CD8-positive, alpha-beta memory T cell (primary cell): ENCODE results near the gene CPZ. TPM values are rescaled to one million over a fixed set of nuclear protein-coding genes. Genes with fewer than 3 reads are reported as not detected.
A peak's percentile ranks its signal among the peaks of the same experiment; 100 is the strongest.

Experiments
- CTCF ChIA-PET: fragments of 350-600 bp; sonication (Branson Sonifier 250); formaldehyde crosslinking; loops from one replicate; lab custom pipeline; 2021; ENCODE audit warnings: antibody characterized with exemption; lab: Charles Lee
- POLR2A ChIA-PET: fragments of 350-600 bp; sonication (Branson Sonifier 250); formaldehyde crosslinking; loops from one replicate; lab custom pipeline; 2021; ENCODE audit warnings: antibody characterized with exemption; lab: Charles Lee
- DNase-seq, 5 donors: peaks; one replicate each; pipeline versions ENCODE4 v3.0.0 to v3.0.0-alpha.2; 2020 to 2022; ENCODE audit warnings: mixed read lengths in 1 of 5
- H3K27ac ChIP-seq: one replicate; pipeline ENCODE4 v1.7.0; 2013; ENCODE audit warnings: low read depth, mild to moderate bottlenecking, low read length, moderate library complexity
- H3K27me3 ChIP-seq: 2 replicates; pipeline ENCODE4 v1.7.0; 2013; ENCODE audit warnings: low read length, mild to moderate bottlenecking; ENCODE audit not compliant: insufficient read depth, poor library complexity, severe bottlenecking
- H3K36me3 ChIP-seq: 2 replicates; pipeline ENCODE4 v1.7.0; 2013; ENCODE audit warnings: mild to moderate bottlenecking, low read length, moderate library complexity; ENCODE audit not compliant: insufficient read depth
- H3K4me1 ChIP-seq: 2 replicates; pipeline ENCODE4 v1.7.0; 2013; ENCODE audit warnings: mild to moderate bottlenecking, low read length, moderate library complexity; ENCODE audit not compliant: insufficient read depth
- H3K4me3 ChIP-seq: 2 replicates; pipeline ENCODE4 v1.7.0; 2013; ENCODE audit warnings: mild to moderate bottlenecking, low read length
- H3K9me3 ChIP-seq: 2 replicates; pipeline ENCODE4 v1.7.0; 2013; ENCODE audit warnings: mild to moderate bottlenecking, low read length
- H3K27ac Mint-ChIP-seq, 8 donors: one replicate each; pipeline ENCODE4 v1.8.0; 2020 to 2021; ENCODE audit warnings: mixed read lengths in 8 of 8, mild to moderate bottlenecking in 6 of 8, inconsistent platforms in 3 of 8, moderate library complexity in 3 of 8
- H3K27me3 Mint-ChIP-seq, 2 donors: one replicate each; pipeline ENCODE4 v1.8.0; 2020 to 2021; ENCODE audit warnings: mixed read lengths in 2 of 2, mild to moderate bottlenecking in 1 of 2, moderate library complexity in 1 of 2
- H3K36me3 Mint-ChIP-seq, 3 donors: one replicate each; pipeline ENCODE4 v1.8.0; 2020 to 2021; ENCODE audit warnings: mixed read lengths in 3 of 3, inconsistent platforms in 1 of 3, mild to moderate bottlenecking in 1 of 3
- H3K4me1 Mint-ChIP-seq, 3 donors: one replicate each; pipeline ENCODE4 v1.8.0; 2020 to 2021; ENCODE audit warnings: mixed read lengths in 3 of 3, inconsistent platforms in 1 of 3, mild to moderate bottlenecking in 1 of 3
- H3K4me3 Mint-ChIP-seq, 7 donors: one replicate each; pipeline ENCODE4 v1.8.0; 2020 to 2021; ENCODE audit warnings: mixed read lengths in 7 of 7, mild to moderate bottlenecking in 6 of 7, moderate library complexity in 4 of 7, inconsistent platforms in 2 of 7
- H3K9me3 Mint-ChIP-seq, 5 donors: one replicate each; pipeline ENCODE4 v1.8.0; 2020 to 2022; ENCODE audit warnings: mixed read lengths in 5 of 5, mild to moderate bottlenecking in 3 of 5, moderate library complexity in 2 of 5, inconsistent platforms in 1 of 5
- polyA plus RNA-seq: library from polyadenylated mRNA; unstranded; fragments of 300-500 nt; fragmentation: Illumina TruSeq; gene quantifications from one replicate; pipeline ENCODE4 v1.2.3, GENCODE V29; 2021
- total RNA-seq, 2 experiments: library from RNA; stranded (reverse); gene quantifications; one replicate each; pipeline ENCODE4 v1.2.3, GENCODE V29; 2021

CPZ gene
- total and polyA plus RNA-seq, 3 experiments from 2014 or later = not detected

DNA sequence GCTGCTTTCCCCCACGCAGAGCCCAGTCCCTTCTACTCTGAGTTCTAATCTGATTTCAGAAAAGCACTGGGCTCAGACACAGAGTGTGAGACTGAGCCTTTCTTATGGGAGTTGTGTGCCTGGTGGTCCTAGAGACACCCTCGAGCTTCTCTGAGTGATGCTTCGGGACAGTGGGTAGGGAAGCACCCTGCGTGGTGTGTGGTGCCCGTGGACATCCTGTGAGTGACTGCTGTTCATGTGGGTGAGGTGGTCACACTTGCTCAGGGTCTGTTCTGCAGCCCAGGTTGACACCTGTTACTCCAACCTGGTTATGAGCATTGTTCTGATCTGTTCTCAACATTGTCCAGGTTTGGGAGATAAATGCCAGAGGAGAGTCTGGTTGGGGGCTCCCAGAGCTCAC is 6.3 kb upstream of the CPZ start:
- DNase-seq = no peak
- Mint-ChIP-seq H3K27ac (no peak overlapping the region), H3K9me3 (no peaks in the 10 kb centered on the region), H3K4me3 (no peak overlapping the region), H3K27me3 (peaks cover 13 to 16% of the 10 kb centered on the region in 2 donors), H3K36me3 (no peaks in the 10 kb centered on the region), H3K4me1 (no peaks in the 10 kb centered on the region)
- POLR2A ChIA-PET = no interaction called here
- CTCF ChIA-PET = no interaction called here
- no peak overlapping the region for H3K27ac ChIP-seq
- H3K36me3 ChIP-seq = no peaks in the 10 kb centered on the region
- H3K9me3 ChIP-seq = no peaks in the 10 kb centered on the region
- H3K4me1 ChIP-seq = no peaks in the 10 kb centered on the region
- H3K27me3 ChIP-seq = no peaks in the 10 kb centered on the region
- no peak overlapping the region for H3K4me3 ChIP-seq

- Mint-ChIP-seq H3K4me3 (peak overlapping the region in 1 of 7 donors; percentile 44), H3K27me3 (peaks cover 17 to 21% of the 10 kb centered on the region in 2 donors), H3K27ac (peak overlapping the region in 1 of 8 donors; percentile 59), H3K36me3 (no peaks in the 10 kb centered on the region), H3K9me3 (no peaks in the 10 kb centered on the region), H3K4me1 (no peaks in the 10 kb centered on the region)
- H3K4me1 ChIP-seq = no peaks in the 10 kb centered on the region
- H3K36me3 ChIP-seq = no peaks in the 10 kb centered on the region
- H3K9me3 ChIP-seq = no peaks in the 10 kb centered on the region
- POLR2A ChIA-PET = no interaction called here
- no peak overlapping the region for H3K27ac ChIP-seq
- no peak overlapping the region for H3K4me3 ChIP-seq
- CTCF ChIA-PET = no interaction called here
- H3K27me3 ChIP-seq = no peaks in the 10 kb centered on the region
- DNase-seq = no peak
Measured at GRCh38 chr4:8586671-8587468, 5.7 kb upstream of the CPZ start.

DNA sequence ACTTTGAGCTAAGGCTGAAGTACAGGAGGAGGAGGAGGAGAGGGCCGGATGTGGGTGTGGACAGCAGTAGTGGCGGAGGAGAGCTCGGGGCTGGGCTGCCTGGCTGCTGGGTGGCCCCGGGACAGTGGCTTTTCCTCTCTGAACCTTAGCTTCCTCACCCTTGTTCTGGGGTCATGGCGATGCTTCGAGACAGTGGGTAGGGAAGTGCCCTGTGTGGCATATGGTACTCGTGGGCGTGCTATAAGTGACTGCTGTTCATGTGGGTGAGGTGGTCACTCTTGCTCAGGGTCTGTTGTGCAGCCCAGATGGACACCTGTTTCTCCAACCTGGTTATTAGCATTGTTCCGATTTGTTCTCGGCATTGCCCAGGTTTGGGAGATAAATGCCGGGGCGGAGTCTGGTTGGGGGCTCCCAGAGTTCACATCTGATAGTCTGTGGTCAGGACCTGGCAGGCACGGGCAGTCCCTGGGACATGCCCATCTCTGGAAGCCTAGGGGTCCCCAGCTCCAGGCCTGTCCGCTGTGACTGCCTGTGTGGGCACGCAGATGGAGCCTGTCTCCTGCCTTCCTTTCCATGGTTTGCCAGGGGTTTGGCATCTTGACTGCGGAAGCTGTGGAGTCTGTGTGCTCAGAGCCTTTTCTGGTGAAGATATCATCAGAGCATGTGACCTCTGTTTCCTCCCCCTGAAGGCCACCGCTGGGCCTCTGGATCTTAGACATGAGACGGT is 4.9 kb upstream of the CPZ start:
- H3K36me3 Mint-ChIP-seq = no peaks in the 10 kb centered on the region
- POLR2A ChIA-PET = no interaction called here
- DNase-seq = no peak
- H3K9me3 Mint-ChIP-seq = no peaks in the 10 kb centered on the region
- Histone ChIP-seq H3K9me3 (no peaks in the 10 kb centered on the region), H3K27me3 (no peaks in the 10 kb centered on the region), H3K4me1 (no peaks in the 10 kb centered on the region), H3K4me3 (no peak overlapping the region), H3K36me3 (no peaks in the 10 kb centered on the region), H3K27ac (no peak overlapping the region)
- CTCF ChIA-PET = no interaction called here
- H3K4me3 Mint-ChIP-seq = no peak overlapping the region
- no peak overlapping the region for H3K27ac Mint-ChIP-seq
- peaks cover 15 to 21% of the 10 kb centered on the region in 2 donors for H3K27me3 Mint-ChIP-seq
- no peaks in the 10 kb centered on the region for H3K4me1 Mint-ChIP-seq

GRCh38 chr4:8588196-8588470 is 4.4 kb upstream of the CPZ start:
- H3K4me3 Mint-ChIP-seq = no peak overlapping the region
- Histone ChIP-seq H3K4me3 (no peak overlapping the region), H3K4me1 (no peaks in the 10 kb centered on the region), H3K36me3 (no peaks in the 10 kb centered on the region), H3K9me3 (no peaks in the 10 kb centered on the region), H3K27ac (no peak overlapping the region), H3K27me3 (no peaks in the 10 kb centered on the region)
- H3K36me3 Mint-ChIP-seq = no peaks in the 10 kb centered on the region
- POLR2A ChIA-PET = no interaction called here
- no peaks in the 10 kb centered on the region for H3K4me1 Mint-ChIP-seq
- no peak overlapping the region for H3K27ac Mint-ChIP-seq
- H3K27me3 Mint-ChIP-seq = peaks cover 15 to 21% of the 10 kb centered on the region in 2 donors
- CTCF ChIA-PET = no interaction called here
- DNase-seq = no peak
- H3K9me3 Mint-ChIP-seq = no peaks in the 10 kb centered on the region

DNA sequence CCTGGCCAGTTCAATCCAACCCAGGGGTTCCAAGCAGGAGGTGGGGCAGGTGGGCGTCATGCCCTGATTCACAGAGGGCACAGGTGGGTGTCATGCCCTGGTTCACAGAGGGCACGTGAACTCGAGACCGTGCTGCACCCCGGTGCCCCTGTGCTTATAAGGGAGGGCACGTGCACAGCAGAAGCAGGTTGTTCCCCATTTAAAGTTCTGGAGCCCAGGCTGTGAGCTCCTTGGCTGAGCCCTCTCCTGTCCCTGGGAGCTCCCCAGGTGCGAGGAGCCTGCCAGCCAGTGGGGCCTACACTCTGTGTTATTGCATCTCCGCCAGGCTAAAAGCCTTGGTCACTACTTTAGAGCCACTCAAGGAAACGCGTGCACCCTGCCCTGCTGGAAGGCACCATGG is 3.2 kb upstream of the CPZ start:
- Histone ChIP-seq H3K9me3 (no peaks in the 10 kb centered on the region), H3K36me3 (no peaks in the 10 kb centered on the region), H3K27me3 (no peaks in the 10 kb centered on the region), H3K4me1 (no peaks in the 10 kb centered on the region), H3K27ac (no peak overlapping the region), H3K4me3 (no peak overlapping the region)
- Mint-ChIP-seq H3K4me1 (no peaks in the 10 kb centered on the region), H3K9me3 (no peaks in the 10 kb centered on the region), H3K27me3 (peaks cover 23 to 25% of the 10 kb centered on the region in 2 donors), H3K4me3 (no peak overlapping the region), H3K36me3 (no peaks in the 10 kb centered on the region), H3K27ac (no peak overlapping the region)
- CTCF ChIA-PET = no interaction called here
- no peak for DNase-seq
- POLR2A ChIA-PET = no interaction called here

DNA sequence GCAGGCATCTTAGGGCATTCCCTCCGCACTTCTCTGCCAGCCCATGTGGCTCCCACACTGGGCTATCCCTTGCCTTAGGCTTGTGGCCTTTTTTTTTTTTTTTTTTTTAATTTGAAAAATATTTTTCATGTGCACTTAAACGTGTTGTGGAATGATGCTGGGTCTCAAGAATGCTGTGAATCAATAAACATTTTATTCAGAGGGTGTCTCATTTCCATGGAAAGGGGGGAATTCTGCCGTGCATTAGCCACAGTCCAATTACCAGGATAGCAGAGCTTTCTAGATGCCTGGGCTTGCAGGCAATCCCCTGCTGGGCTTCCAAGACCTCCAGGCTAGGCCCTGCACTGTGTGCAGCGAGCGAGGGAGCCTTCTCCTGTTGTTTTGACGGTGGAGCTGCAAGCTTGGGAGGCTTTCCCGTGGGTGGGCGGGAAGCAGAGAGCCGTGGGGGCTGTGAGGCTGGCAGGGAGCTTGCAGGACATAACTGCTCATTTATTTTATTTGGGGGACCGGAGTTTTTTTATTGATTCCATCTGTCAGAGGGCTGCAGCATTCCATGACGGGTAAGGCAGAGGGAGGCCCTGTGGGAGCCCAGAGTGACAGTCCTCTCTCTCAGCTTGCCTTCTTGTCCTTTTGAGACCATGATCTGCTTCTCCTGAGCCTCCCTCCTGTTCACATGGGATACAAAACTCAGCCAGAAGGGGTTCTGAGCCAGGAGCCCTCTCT is 2.6 kb upstream of the CPZ start:
- H3K36me3 ChIP-seq = no peaks in the 10 kb centered on the region
- H3K4me3 ChIP-seq = no peak overlapping the region
- no peaks in the 10 kb centered on the region for H3K9me3 Mint-ChIP-seq
- H3K4me1 Mint-ChIP-seq = no peaks in the 10 kb centered on the region
- no peaks in the 10 kb centered on the region for H3K9me3 ChIP-seq
- no peak overlapping the region for H3K4me3 Mint-ChIP-seq
- no peak overlapping the region for H3K27ac Mint-ChIP-seq
- H3K36me3 Mint-ChIP-seq = no peaks in the 10 kb centered on the region
- no peak for DNase-seq
- CTCF ChIA-PET = no interaction called here
- H3K27me3 ChIP-seq = no peaks in the 10 kb centered on the region
- no peak overlapping the region for H3K27ac ChIP-seq
- H3K4me1 ChIP-seq = no peaks in the 10 kb centered on the region
- H3K27me3 Mint-ChIP-seq = peaks cover 25 to 27% of the 10 kb centered on the region in 2 donors
- POLR2A ChIA-PET = no interaction called here

- no peak overlapping the region for H3K4me3 ChIP-seq
- no peaks in the 10 kb centered on the region for H3K9me3 ChIP-seq
- H3K27me3 Mint-ChIP-seq = peaks cover 25 to 33% of the 10 kb centered on the region in 2 donors
- H3K9me3 Mint-ChIP-seq = no peaks in the 10 kb centered on the region
- no peak overlapping the region for H3K27ac Mint-ChIP-seq
- POLR2A ChIA-PET = no interaction called here
- H3K36me3 ChIP-seq = no peaks in the 10 kb centered on the region
- no peaks in the 10 kb centered on the region for H3K4me1 ChIP-seq
- DNase-seq = no peak
- H3K27ac ChIP-seq = no peak overlapping the region
- H3K4me3 Mint-ChIP-seq = no peak overlapping the region
- H3K4me1 Mint-ChIP-seq = no peaks in the 10 kb centered on the region
- H3K27me3 ChIP-seq = no peaks in the 10 kb centered on the region
- CTCF ChIA-PET = no interaction called here
- H3K36me3 Mint-ChIP-seq = no peaks in the 10 kb centered on the region
Measured at GRCh38 chr4:8590546-8590880, 2.1 kb upstream of the CPZ start.

DNA sequence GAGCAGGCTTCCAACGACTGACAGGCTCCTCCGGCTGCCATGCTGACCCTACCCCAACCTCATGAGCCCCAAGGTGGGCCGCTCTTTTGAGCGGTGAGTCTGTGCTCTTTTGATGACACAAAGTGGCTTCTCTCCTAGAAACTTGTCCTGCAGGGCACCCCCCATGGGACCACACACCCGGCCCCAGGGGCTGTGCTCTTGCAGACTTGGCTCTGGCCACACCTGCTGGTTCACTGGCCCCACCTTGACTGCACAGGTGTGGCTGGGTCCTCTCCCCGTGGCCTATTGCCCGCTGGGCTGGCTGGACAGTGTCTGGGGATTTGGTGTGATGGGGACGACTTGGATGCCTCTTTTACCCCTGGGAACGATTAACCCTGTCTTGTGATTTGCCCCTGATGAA is 1.5 kb upstream of the CPZ start:
- no peak overlapping the region for H3K27ac ChIP-seq
- DNase-seq = no peak
- H3K9me3 ChIP-seq = no peaks in the 10 kb centered on the region
- no peaks in the 10 kb centered on the region for H3K36me3 Mint-ChIP-seq
- H3K27me3 ChIP-seq = no peaks in the 10 kb centered on the region
- no peak overlapping the region for H3K27ac Mint-ChIP-seq
- H3K36me3 ChIP-seq = no peaks in the 10 kb centered on the region
- H3K9me3 Mint-ChIP-seq = no peaks in the 10 kb centered on the region
- no peak overlapping the region for H3K4me3 ChIP-seq
- no peak overlapping the region for H3K4me3 Mint-ChIP-seq
- ChIA-PET CTCF (no interaction called here), POLR2A (no interaction called here)
- H3K4me1 ChIP-seq = no peaks in the 10 kb centered on the region
- H3K4me1 Mint-ChIP-seq = no peaks in the 10 kb centered on the region
- H3K27me3 Mint-ChIP-seq = peaks cover 25 to 34% of the 10 kb centered on the region in 2 donors
